ENCODE measurements around the gene C9orf72.
"Not testable (repeated sequence)": the region's sequence is repeated elsewhere in the genome, so short reads cannot be mapped to it uniquely, and the experiment has no call there.

C9orf72 gene

GRCh38 chr9:27523141-27523540 is 50.1 kb downstream of the C9orf72 start:
- no peak overlapping the region for H3K4me3 ChIP-seq (ENCODE audit: low read depth, low read length)
- no peak for DNase-seq (ENCODE audit: low read depth)

- no peak overlapping the region for H3K4me3 ChIP-seq (ENCODE audit: low read depth, low read length)
These were observed 52.3 kb downstream of the C9orf72 start for GRCh38 chr9:27520986-27521385.

GRCh38 chr9:27519466-27520465 is 53.5 kb downstream of the C9orf72 start:
- DNase-seq (ENCODE audit: low read depth), result no peak

More at GRCh38 chr9:27520986-27521385, 52.3 kb downstream of the C9orf72 start:
- DNase-seq (ENCODE audit: low read depth), result no peak

GRCh38 chr9:27518809-27519208 is 54.5 kb downstream of the C9orf72 start:
- no peak for DNase-seq (ENCODE audit: low read depth)
- H3K4me3 ChIP-seq (ENCODE audit: low read depth, low read length), result no peak overlapping the region

More at GRCh38 chr9:27519466-27520465, 53.5 kb downstream of the C9orf72 start:
- no peak overlapping the region for H3K4me3 ChIP-seq (ENCODE audit: low read depth, low read length)

GRCh38 chr9:27518006-27518405 is 55.3 kb downstream of the C9orf72 start:
- DNase-seq (ENCODE audit: low read depth), result no peak
- H3K4me3 ChIP-seq (ENCODE audit: low read depth, low read length), result no peak overlapping the region

GRCh38 chr9:27514551-27514950 is 58.7 kb downstream of the C9orf72 start:
- no peak for DNase-seq (ENCODE audit: low read depth)
- no peak overlapping the region for H3K4me3 ChIP-seq (ENCODE audit: low read depth, low read length)

- H3K4me3 ChIP-seq (ENCODE audit: low read depth, low read length), result no peak overlapping the region
- DNase-seq (ENCODE audit: low read depth), result no peak
These were observed 61.5 kb downstream of the C9orf72 start for GRCh38 chr9:27511771-27512170.

- DNase-seq (ENCODE audit: low read depth), result no peak
- no peak overlapping the region for H3K4me3 ChIP-seq (ENCODE audit: low read depth, low read length)
These were observed 62.5 kb downstream of the C9orf72 start for GRCh38 chr9:27510780-27511179.

GRCh38 chr9:27506981-27507380 is 66.3 kb downstream of the C9orf72 start:
- H3K4me3 ChIP-seq (ENCODE audit: low read depth, low read length), result no peak overlapping the region
- DNase-seq (ENCODE audit: low read depth), result no peak

GRCh38 chr9:27505744-27506161 is 67.5 kb downstream of the C9orf72 start:
- no peak overlapping the region for H3K4me3 ChIP-seq (ENCODE audit: low read depth, low read length)

GRCh38 chr9:27504259-27504658 is 69.0 kb downstream of the C9orf72 start:
- DNase-seq (ENCODE audit: low read depth), result no peak
- H3K4me3 ChIP-seq (ENCODE audit: low read depth, low read length), result no peak overlapping the region

More at GRCh38 chr9:27505744-27506161, 67.5 kb downstream of the C9orf72 start:
- no peak for DNase-seq (ENCODE audit: low read depth)

GRCh38 chr9:27503623-27504022 is 69.7 kb downstream of the C9orf72 start:
- DNase-seq (ENCODE audit: low read depth), result no peak
- H3K4me3 ChIP-seq (ENCODE audit: low read depth, low read length), result no peak overlapping the region

- H3K4me3 ChIP-seq (ENCODE audit: low read depth, low read length); DNase-seq (ENCODE audit: low read depth): not testable (repeated sequence)
These were observed 72.4 kb downstream of the C9orf72 start for GRCh38 chr9:27500902-27501301.

- H3K4me3 ChIP-seq (ENCODE audit: low read depth, low read length), result no peak overlapping the region
- peak; percentile 8 for DNase-seq (ENCODE audit: low read depth)
These were observed 73.8 kb downstream of the C9orf72 start for GRCh38 chr9:27499451-27499850.

GRCh38 chr9:27497883-27498417 is 75.3 kb downstream of the C9orf72 start:
- H3K4me3 ChIP-seq (ENCODE audit: low read depth, low read length), result no peak overlapping the region
- no peak for DNase-seq (ENCODE audit: low read depth)

Measured in skeletal muscle cell (primary cell).